ENCODE measurements around the gene MGAT4C.

Gene MGAT4C

GRCh38 chr12:85963326-85963725 lies 292.9 kb downstream of the MGAT4C start:
- no peak for DNase-seq

- DNase-seq, result no peak
These were observed 300.1 kb downstream of the MGAT4C start for GRCh38 chr12:85956081-85956480.

- DNase-seq, result no peak
These were observed 301.1 kb downstream of the MGAT4C start for GRCh38 chr12:85955127-85955526.

- DNase-seq, result no peak
These were observed 304.4 kb downstream of the MGAT4C start for GRCh38 chr12:85951823-85952222.

GRCh38 chr12:85949253-85949652 lies 306.9 kb downstream of the MGAT4C start:
- no peak for DNase-seq

- no peak for DNase-seq
These were observed 307.9 kb downstream of the MGAT4C start for GRCh38 chr12:85948340-85948739.

GRCh38 chr12:85947286-85947685 lies 308.9 kb downstream of the MGAT4C start:
- no peak for DNase-seq

GRCh38 chr12:85946375-85946774 lies 309.8 kb downstream of the MGAT4C start:
- DNase-seq, result no peak

- no peak for DNase-seq
These were observed 329.0 kb downstream of the MGAT4C start for GRCh38 chr12:85927166-85927565.

- DNase-seq, result no peak
These were observed 332.3 kb downstream of the MGAT4C start for GRCh38 chr12:85923767-85924331.

GRCh38 chr12:85920324-85920947 lies 335.8 kb downstream of the MGAT4C start:
- no peak for DNase-seq

All from right forelimb (tissue), 1 donor.